ENCODE results near the gene TAOK2.

TAOK2 gene

DNA sequence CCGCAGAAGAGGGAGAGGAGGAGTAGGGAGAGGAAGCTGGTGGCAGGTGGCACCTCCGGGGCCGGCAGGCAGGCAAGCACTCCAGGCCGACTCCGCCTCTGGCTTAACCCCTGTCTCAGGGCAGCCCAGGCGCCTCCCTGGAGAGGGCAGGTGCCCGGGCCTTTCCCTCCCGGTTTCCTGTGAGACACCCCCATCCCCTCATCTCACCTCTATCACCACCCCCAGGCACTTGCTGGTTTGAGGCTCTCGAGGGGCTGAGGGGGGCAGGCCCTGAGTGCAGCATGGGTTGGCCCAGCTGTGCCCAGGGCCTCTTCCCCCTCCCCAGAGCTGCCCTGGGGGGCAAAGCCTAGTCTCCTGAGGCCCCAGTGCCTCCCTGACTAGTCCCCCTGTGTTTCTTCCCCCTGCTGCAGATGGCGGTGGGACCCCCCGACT, 31.2 kb downstream of the TAOK2 start:
- Histone ChIP-seq H3K9me3 (ENCODE audit: low read length) (no peaks in the 10 kb centered on the region), H3K36me3 (ENCODE audit: insufficient read depth, low read length) (peaks cover 25% of the 10 kb centered on the region), H4K20me1 (ENCODE audit: insufficient read depth, low read length) (no peaks in the 10 kb centered on the region), H3K9ac (ENCODE audit: low read length) (no peak overlapping the region), H3K79me2 (ENCODE audit: insufficient read depth, low read length) (no peaks in the 10 kb centered on the region), H3F3A (ENCODE audit: insufficient read depth, low read length) (no peaks in the 10 kb centered on the region), H3K27me3 (ENCODE audit: insufficient read depth, low read length) (no peaks in the 10 kb centered on the region; the same call in none of the 2 replicates), H3K9me2 (ENCODE audit: low read depth, low read length) (no peaks in the 10 kb centered on the region), H2AFZ (ENCODE audit: low read length) (no peak overlapping the region), H3K27ac (ENCODE audit: low read depth, low read length, poor library complexity, severe bottlenecking) (no peak overlapping the region), H3K4me1 (ENCODE audit: insufficient read depth, low read length, severe bottlenecking) (no peaks in the 10 kb centered on the region), H3K4me3 (ENCODE audit: low read depth, low read length, poor library complexity, severe bottlenecking) (no peak overlapping the region), H3K4me2 (ENCODE audit: low read length) (no peak overlapping the region)
- TF ChIP-seq EZH2 (IDR thresholded peaks at IDR 0.05; ENCODE audit: borderline replicate concordance, low read length): no peak
- TF ChIP-seq, protein P1, sequence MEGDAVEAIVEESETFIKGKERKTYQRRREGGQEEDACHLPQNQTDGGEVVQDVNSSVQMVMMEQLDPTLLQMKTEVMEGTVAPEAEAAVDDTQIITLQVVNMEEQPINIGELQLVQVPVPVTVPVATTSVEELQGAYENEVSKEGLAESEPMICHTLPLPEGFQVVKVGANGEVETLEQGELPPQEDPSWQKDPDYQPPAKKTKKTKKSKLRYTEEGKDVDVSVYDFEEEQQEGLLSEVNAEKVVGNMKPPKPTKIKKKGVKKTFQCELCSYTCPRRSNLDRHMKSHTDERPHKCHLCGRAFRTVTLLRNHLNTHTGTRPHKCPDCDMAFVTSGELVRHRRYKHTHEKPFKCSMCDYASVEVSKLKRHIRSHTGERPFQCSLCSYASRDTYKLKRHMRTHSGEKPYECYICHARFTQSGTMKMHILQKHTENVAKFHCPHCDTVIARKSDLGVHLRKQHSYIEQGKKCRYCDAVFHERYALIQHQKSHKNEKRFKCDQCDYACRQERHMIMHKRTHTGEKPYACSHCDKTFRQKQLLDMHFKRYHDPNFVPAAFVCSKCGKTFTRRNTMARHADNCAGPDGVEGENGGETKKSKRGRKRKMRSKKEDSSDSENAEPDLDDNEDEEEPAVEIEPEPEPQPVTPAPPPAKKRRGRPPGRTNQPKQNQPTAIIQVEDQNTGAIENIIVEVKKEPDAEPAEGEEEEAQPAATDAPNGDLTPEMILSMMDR (IDR thresholded peaks at IDR 0.05; ENCODE audit: low read length): no peak

DNA sequence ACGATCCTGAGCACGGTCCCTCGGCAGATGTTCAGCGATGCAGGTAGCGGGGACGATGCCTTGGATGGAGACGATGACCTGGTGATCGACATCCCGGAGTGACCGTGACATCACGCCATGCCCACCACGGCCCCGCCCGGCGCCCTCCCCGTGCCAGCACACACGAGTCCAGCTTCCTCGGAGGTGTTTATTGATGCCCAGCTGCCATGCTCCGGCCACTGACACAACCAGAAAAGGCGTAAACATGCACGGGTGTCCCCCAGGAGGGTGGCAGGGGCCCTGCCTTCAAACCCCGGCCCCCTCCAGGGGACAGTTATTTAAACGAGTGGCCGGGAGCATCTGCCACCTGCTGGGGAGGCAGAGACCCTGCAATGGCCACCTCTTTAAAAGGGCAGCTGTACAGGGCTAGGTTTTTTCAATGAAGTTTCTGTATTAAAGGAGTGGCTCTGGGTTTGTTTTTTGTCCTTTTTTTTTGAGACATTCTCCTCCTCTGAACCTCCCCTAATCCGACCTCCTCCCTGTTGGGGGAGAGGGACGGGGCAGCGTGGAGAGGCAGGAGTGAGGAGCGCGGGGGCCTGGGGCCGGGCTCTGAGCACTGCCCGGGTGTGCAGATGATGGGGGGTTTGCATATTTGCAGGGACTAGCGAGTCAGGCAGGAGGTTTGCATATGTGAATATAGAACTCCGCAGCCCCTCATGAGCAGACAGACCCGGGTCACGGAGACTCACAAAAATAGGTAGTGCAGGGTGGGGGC, 31.9 kb downstream of the TAOK2 start:
- H3K9ac ChIP-seq (ENCODE audit: low read length): no peak overlapping the region
- TF ChIP-seq, protein P1 (IDR thresholded peaks at IDR 0.05; ENCODE audit: low read length): peak; percentile 67; the same call in 1 of the 2 replicates
- no peak for TF ChIP-seq EZH2 (IDR thresholded peaks at IDR 0.05; ENCODE audit: borderline replicate concordance, low read length)
- H3K4me2 ChIP-seq (ENCODE audit: low read length): no peak overlapping the region
- H3K79me2 ChIP-seq (ENCODE audit: insufficient read depth, low read length): no peaks in the 10 kb centered on the region
- H3K4me1 ChIP-seq (ENCODE audit: insufficient read depth, low read length, severe bottlenecking): no peaks in the 10 kb centered on the region
- no peaks in the 10 kb centered on the region for H3K9me2 ChIP-seq (ENCODE audit: low read depth, low read length)
- H3K9me3 ChIP-seq (ENCODE audit: low read length): no peaks in the 10 kb centered on the region
- no peak overlapping the region for H3K4me3 ChIP-seq (ENCODE audit: low read depth, low read length, poor library complexity, severe bottlenecking)
- H4K20me1 ChIP-seq (ENCODE audit: insufficient read depth, low read length): no peaks in the 10 kb centered on the region
- H2AFZ ChIP-seq (ENCODE audit: low read length): no peak overlapping the region
- H3K27ac ChIP-seq (ENCODE audit: low read depth, low read length, poor library complexity, severe bottlenecking): no peak overlapping the region
- peaks cover 23% of the 10 kb centered on the region for H3K36me3 ChIP-seq (ENCODE audit: insufficient read depth, low read length)
- peaks cover 3% of the 10 kb centered on the region for H3K27me3 ChIP-seq (ENCODE audit: insufficient read depth, low read length)
- H3F3A ChIP-seq (ENCODE audit: insufficient read depth, low read length): no peaks in the 10 kb centered on the region

GRCh38 chr16:30006095-30006473, 32.4 kb downstream of the TAOK2 start:
- no peaks in the 10 kb centered on the region for H3K4me1 ChIP-seq (ENCODE audit: insufficient read depth, low read length, severe bottlenecking)
- peaks cover 23% of the 10 kb centered on the region for H3K36me3 ChIP-seq (ENCODE audit: insufficient read depth, low read length)
- TF ChIP-seq, protein P1 (IDR thresholded peaks at IDR 0.05; ENCODE audit: low read length): no peak
- no peak for TF ChIP-seq EZH2 (IDR thresholded peaks at IDR 0.05; ENCODE audit: borderline replicate concordance, low read length)
- H3K9ac ChIP-seq (ENCODE audit: low read length): no peak overlapping the region
- no peaks in the 10 kb centered on the region for H3K9me2 ChIP-seq (ENCODE audit: low read depth, low read length)
- H3K27me3 ChIP-seq (ENCODE audit: insufficient read depth, low read length): peaks cover 4% of the 10 kb centered on the region
- H4K20me1 ChIP-seq (ENCODE audit: insufficient read depth, low read length): no peaks in the 10 kb centered on the region
- no peak overlapping the region for H3K27ac ChIP-seq (ENCODE audit: low read depth, low read length, poor library complexity, severe bottlenecking)
- no peak overlapping the region for H2AFZ ChIP-seq (ENCODE audit: low read length)
- no peaks in the 10 kb centered on the region for H3K79me2 ChIP-seq (ENCODE audit: insufficient read depth, low read length)
- H3K4me3 ChIP-seq (ENCODE audit: low read depth, low read length, poor library complexity, severe bottlenecking): no peak overlapping the region
- H3K4me2 ChIP-seq (ENCODE audit: low read length): no peak overlapping the region
- no peaks in the 10 kb centered on the region for H3F3A ChIP-seq (ENCODE audit: insufficient read depth, low read length)
- no peaks in the 10 kb centered on the region for H3K9me3 ChIP-seq (ENCODE audit: low read length)

Data from OCI-LY1 (cell line).